Panc1 (cell line): Measurements from ENCODE around the gene MARK2. TPM values are rescaled to one million over a fixed set of nuclear protein-coding genes. Genes with fewer than 3 reads are reported as not detected.

ENCODE experiments used
- ATAC-seq: fragments of 200-7000 bp; cut with Tn5 transposase; 2 replicates; pipeline ENCODE4 v1.9.1; 2020; ENCODE audit warnings: mild to moderate bottlenecking, moderate library complexity
- BruUV-seq: library from RNA; stranded (reverse); fragments of 400-500 nt; replicated peaks from 2 replicates; lab custom pipeline; 2021; lab: Mats Ljungman, UMichigan
- CTCF ChIA-PET: fragments of 300-600 bp; sonication (Branson Sonifier 250); formaldehyde crosslinking; loops from one replicate; lab custom pipeline; 2022; ENCODE audit warnings: antibody characterized with exemption; lab: Charles Lee
- POLR2A ChIA-PET: fragments of 300-600 bp; sonication (Branson Sonifier 250); formaldehyde crosslinking; loops from one replicate; lab custom pipeline; 2022; ENCODE audit warnings: antibody characterized with exemption; lab: Charles Lee
- DNase-seq: peaks from one replicate; pipeline ENCODE4 v3.0.0-alpha.2; 2010; ENCODE audit warnings: low read depth, low spot score
- H3K27ac ChIP-seq: 2 replicates; pipeline ENCODE4 v1.5.1; 2011; ENCODE audit warnings: mild to moderate bottlenecking, low read length, inconsistent platforms
- H3K27me3 ChIP-seq: fragments of 200-500 bp; sonication (Bioruptor generic); 2 replicates; pipeline ENCODE4 v1.6.0; 2014; ENCODE audit warnings: low read length, inconsistent platforms; ENCODE audit not compliant: control insufficient read depth, insufficient read depth
- H3K36me3 ChIP-seq: fragments of 200-500 bp; sonication (Bioruptor generic); 2 replicates; pipeline ENCODE4 v1.5.1; 2014; ENCODE audit warnings: inconsistent platforms, mild to moderate bottlenecking, low read length, moderate library complexity; ENCODE audit not compliant: control insufficient read depth, insufficient read depth
- H3K4me1 ChIP-seq: 2 replicates; pipeline ENCODE4 v1.5.1; 2011; ENCODE audit warnings: inconsistent platforms, mild to moderate bottlenecking, low read length, moderate library complexity; ENCODE audit not compliant: control insufficient read depth, insufficient read depth
- H3K4me3 ChIP-seq, 2 experiments: 2 replicates each; pipeline ENCODE4 v1.5.1; 2011 to 2012; ENCODE audit warnings: low read depth in 2 of 2, low read length in 2 of 2, mild to moderate bottlenecking in 2 of 2, inconsistent platforms in 1 of 2, moderate library complexity in 1 of 2
- H3K9me3 ChIP-seq: fragments of 200-500 bp; sonication (Bioruptor generic); 2 replicates; pipeline ENCODE4 v1.5.1; 2014; ENCODE audit warnings: low read depth, mild to moderate bottlenecking, inconsistent platforms, low read length, moderate library complexity; ENCODE audit not compliant: control insufficient read depth, insufficient read depth
- POLR2AphosphoS5 ChIP-seq: IDR thresholded peaks from 2 replicates; pipeline ENCODE4 v1.6.1; 2012; ENCODE audit warnings: mild to moderate bottlenecking, low read depth, low read length, moderate library complexity
- REST ChIP-seq, 2 experiments: IDR thresholded peaks; 2 replicates each; pipeline ENCODE4 v1.6.1; 2011 to 2012; ENCODE audit warnings: low read depth in 2 of 2, control low read depth in 1 of 2, low read length in 1 of 2, mild to moderate bottlenecking in 1 of 2, moderate library complexity in 1 of 2; ENCODE audit not compliant: insufficient read depth in 1 of 2
- SIN3A ChIP-seq: IDR thresholded peaks from 2 replicates; pipeline ENCODE4 v1.6.1; 2012; ENCODE audit warnings: low read depth, mild to moderate bottlenecking, low read length, moderate library complexity, borderline replicate concordance; ENCODE audit not compliant: insufficient read depth
- TCF7L2 ChIP-seq: IDR thresholded peaks from 2 replicates; pipeline ENCODE4 v1.6.1; 2011; ENCODE audit warnings: mild to moderate bottlenecking, low read depth, low read length, inconsistent platforms
- in situ Hi-C: cut with HindIII; loops from 2 replicates; pipeline ENCODE4 v1.10.0; 2016; ENCODE audit warnings: low sequenced_read_pairs, low pct_unique_long_range_greater_than_20kb
- intact Hi-C: fragments of 100-400 bp; cut with micrococcal nuclease; formaldehyde crosslinking; loops from one replicate; pipeline ENCODE4 v1.10.0; 2022; ENCODE audit not compliant: unreplicated experiment
- total RNA-seq: library from RNA; stranded (reverse); gene quantifications from one replicate; pipeline ENCODE4 v1.2.1, GENCODE V29; 2021; ENCODE audit not compliant: unreplicated experiment
- TF ChIP-seq, protein P1 (sequence below): fragments of 450-650 bp; IDR thresholded peaks from 2 replicates; pipeline ENCODE4 v1.5.1; 2017; ENCODE audit warnings: mild to moderate bottlenecking

MARK2 gene
- total RNA-seq, 1 experiment from 2014 or later, result 41.1 TPM

DNA sequence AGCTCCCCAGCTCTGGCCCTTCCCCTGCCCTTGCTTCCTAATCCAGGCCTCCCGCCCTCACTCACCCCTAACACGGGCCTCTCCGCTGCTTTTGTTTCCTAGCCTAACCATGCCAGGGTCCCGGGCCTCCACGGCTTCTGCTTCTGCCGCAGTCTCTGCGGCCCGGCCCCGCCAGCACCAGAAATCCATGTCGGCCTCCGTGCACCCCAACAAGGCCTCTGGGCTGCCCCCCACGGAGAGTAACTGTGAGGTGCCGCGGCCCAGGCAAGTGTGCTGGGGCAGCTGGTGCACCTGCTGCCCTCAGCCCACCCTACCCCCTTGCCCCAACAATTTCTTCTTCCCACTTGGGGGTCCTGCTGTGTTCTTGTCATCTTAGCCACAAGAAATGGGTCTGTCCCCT, 65.0 kb downstream of the MARK2 start:
- ChIA-PET CTCF (no interaction called here), POLR2A (interaction anchor here (0.5 kb wide), 1 partner anchor 52 kb away, joined by 7 read pairs; no protein-coding TSS in a partner anchor)
- Histone ChIP-seq H3K27me3 (no peaks in the 10 kb centered on the region), H3K4me3 (no peak overlapping the region), H3K4me1 (no peaks in the 10 kb centered on the region), H3K36me3 (peaks cover 17% of the 10 kb centered on the region), H3K9me3 (no peaks in the 10 kb centered on the region), H3K27ac (no peak overlapping the region)
- no peak for ATAC-seq
- no TSS peak for BruUV-seq
- TF ChIP-seq, protein P1, sequence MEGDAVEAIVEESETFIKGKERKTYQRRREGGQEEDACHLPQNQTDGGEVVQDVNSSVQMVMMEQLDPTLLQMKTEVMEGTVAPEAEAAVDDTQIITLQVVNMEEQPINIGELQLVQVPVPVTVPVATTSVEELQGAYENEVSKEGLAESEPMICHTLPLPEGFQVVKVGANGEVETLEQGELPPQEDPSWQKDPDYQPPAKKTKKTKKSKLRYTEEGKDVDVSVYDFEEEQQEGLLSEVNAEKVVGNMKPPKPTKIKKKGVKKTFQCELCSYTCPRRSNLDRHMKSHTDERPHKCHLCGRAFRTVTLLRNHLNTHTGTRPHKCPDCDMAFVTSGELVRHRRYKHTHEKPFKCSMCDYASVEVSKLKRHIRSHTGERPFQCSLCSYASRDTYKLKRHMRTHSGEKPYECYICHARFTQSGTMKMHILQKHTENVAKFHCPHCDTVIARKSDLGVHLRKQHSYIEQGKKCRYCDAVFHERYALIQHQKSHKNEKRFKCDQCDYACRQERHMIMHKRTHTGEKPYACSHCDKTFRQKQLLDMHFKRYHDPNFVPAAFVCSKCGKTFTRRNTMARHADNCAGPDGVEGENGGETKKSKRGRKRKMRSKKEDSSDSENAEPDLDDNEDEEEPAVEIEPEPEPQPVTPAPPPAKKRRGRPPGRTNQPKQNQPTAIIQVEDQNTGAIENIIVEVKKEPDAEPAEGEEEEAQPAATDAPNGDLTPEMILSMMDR, result no peak
- TF ChIP-seq TCF7L2 (no peak), SIN3A (no peak), REST (IDR thresholded peaks at IDR 0.05; ENCODE audit: insufficient read depth in 1 of 2, low read depth in 2 of 2, low read length in 1 of 2) (no peak), POLR2AphosphoS5 (no peak)
- in situ Hi-C loops, result no loop called here
- intact Hi-C loops, result no loop called here
- no peak for DNase-seq

GRCh38 chr11:63904743-63905142, 65.8 kb downstream of the MARK2 start:
- POLR2A ChIA-PET, result no interaction called here
- Histone ChIP-seq H3K27ac (no peak overlapping the region), H3K9me3 (no peaks in the 10 kb centered on the region), H3K4me1 (peaks cover 4% of the 10 kb centered on the region), H3K4me3 (no peak overlapping the region), H3K36me3 (peaks cover 12% of the 10 kb centered on the region), H3K27me3 (no peaks in the 10 kb centered on the region)
- no peak for TF ChIP-seq SIN3A
- TF ChIP-seq TCF7L2, result no peak
- TF ChIP-seq, protein P1, result no peak
- no peak for TF ChIP-seq REST (IDR thresholded peaks at IDR 0.05; ENCODE audit: insufficient read depth in 1 of 2, low read depth in 2 of 2, low read length in 1 of 2)
- no peak for TF ChIP-seq POLR2AphosphoS5
- CTCF ChIA-PET, result no interaction called here
- no TSS peak for BruUV-seq
- in situ Hi-C loops (no loop called here), intact Hi-C loops (no loop called here)
- ATAC-seq (no peak), DNase-seq (no peak)
